Measurements from ENCODE around the gene UNC50. TPM values are rescaled to one million over a fixed set of nuclear protein-coding genes. Genes with fewer than 3 reads are reported as not detected.

Gene UNC50
- total RNA-seq, 1 donor from 2014 or later, result 43.0 TPM

GRCh38 chr2:98608962-98609604 is 694 bp downstream of the UNC50 start:
- H3K4me3 ChIP-seq (ENCODE audit: low read depth, low read length), result peak overlapping the region; percentile 89
- DNase-seq (ENCODE audit: low read depth), result peak; percentile 6
- TF ChIP-seq CTCF (conservative IDR thresholded peaks at IDR 0.05; ENCODE audit: low read depth, low read length), result no peak

- TF ChIP-seq CTCF (conservative IDR thresholded peaks at IDR 0.05; ENCODE audit: low read depth, low read length), result no peak
- no peak for DNase-seq (ENCODE audit: low read depth)
- H3K4me3 ChIP-seq (ENCODE audit: low read depth, low read length), result no peak overlapping the region
Observed at GRCh38 chr2:98614024-98614739, 5.8 kb downstream of the UNC50 start.

- DNase-seq (ENCODE audit: low read depth), result no peak
- H3K4me3 ChIP-seq (ENCODE audit: low read depth, low read length), result no peak overlapping the region
- peak; percentile 24 for TF ChIP-seq CTCF (conservative IDR thresholded peaks at IDR 0.05; ENCODE audit: low read depth, low read length)
Observed at GRCh38 chr2:98615481-98615880, 7.1 kb downstream of the UNC50 start.

GRCh38 chr2:98617149-98617548 is 8.8 kb downstream of the UNC50 start:
- no peak for TF ChIP-seq CTCF (conservative IDR thresholded peaks at IDR 0.05; ENCODE audit: low read depth, low read length)
- DNase-seq (ENCODE audit: low read depth), result no peak
- no peak overlapping the region for H3K4me3 ChIP-seq (ENCODE audit: low read depth, low read length)

GRCh38 chr2:98623657-98624056 is 15.3 kb downstream of the UNC50 start:
- TF ChIP-seq CTCF (conservative IDR thresholded peaks at IDR 0.05; ENCODE audit: low read depth, low read length), result no peak
- H3K4me3 ChIP-seq (ENCODE audit: low read depth, low read length), result no peak overlapping the region
- no peak for DNase-seq (ENCODE audit: low read depth)

DNA sequence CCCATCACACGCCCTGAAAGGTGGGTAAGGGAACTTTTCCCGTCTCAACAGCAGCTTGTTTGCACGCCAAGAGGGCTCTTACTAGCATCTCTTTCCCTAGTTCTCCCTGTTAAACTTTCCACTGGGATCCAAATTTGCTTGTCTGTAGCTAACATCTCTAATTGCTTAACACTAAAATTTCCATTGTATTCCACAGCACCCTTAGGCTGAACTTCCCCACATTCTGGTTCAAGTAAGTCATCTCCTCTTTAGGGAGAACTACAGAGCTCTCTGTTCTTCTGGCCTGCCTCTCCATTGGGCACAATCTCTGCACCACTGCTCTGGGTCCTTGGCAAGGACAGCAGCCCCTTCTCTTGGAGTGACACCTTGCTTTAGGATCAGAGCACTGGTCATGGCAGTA is 24.0 kb downstream of the UNC50 start:
- DNase-seq (ENCODE audit: low read depth), result no peak
- H3K4me3 ChIP-seq (ENCODE audit: low read depth, low read length), result no peak overlapping the region
- TF ChIP-seq CTCF (conservative IDR thresholded peaks at IDR 0.05; ENCODE audit: low read depth, low read length), result no peak
